Activated CD4-positive, alpha-beta T cell treated with anti-CD3 and anti-CD28 coated beads for 24 hours (primary cell): Measurements from ENCODE around the gene ZNF516.

ENCODE experiments used
- DNase-seq, 2 donors: peaks; one replicate each; pipeline ENCODE4 v3.0.0-alpha.2; 2020; ENCODE audit warnings: low read depth in 2 of 2

Gene ZNF516

GRCh38 chr18:76455003-76455676, 39.9 kb downstream of the ZNF516 start:
- no peak for DNase-seq

GRCh38 chr18:76454418-76454817, 40.6 kb downstream of the ZNF516 start:
- no peak for DNase-seq

- DNase-seq, result no peak
These were observed 41.1 kb downstream of the ZNF516 start for GRCh38 chr18:76453932-76454331.

- no peak for DNase-seq
These were observed 41.9 kb downstream of the ZNF516 start for GRCh38 chr18:76453057-76453561.

GRCh38 chr18:76452357-76452756, 42.7 kb downstream of the ZNF516 start:
- no peak for DNase-seq

- DNase-seq, result no peak
These were observed 43.4 kb downstream of the ZNF516 start for GRCh38 chr18:76451396-76452331.

- no peak for DNase-seq
These were observed 44.3 kb downstream of the ZNF516 start for GRCh38 chr18:76450452-76451395.

- DNase-seq, result no peak
These were observed 46.0 kb downstream of the ZNF516 start for GRCh38 chr18:76449111-76449453.

GRCh38 chr18:76448256-76449110, 46.6 kb downstream of the ZNF516 start:
- DNase-seq, result no peak

- no peak for DNase-seq
These were observed 47.7 kb downstream of the ZNF516 start for GRCh38 chr18:76447258-76447890.

GRCh38 chr18:76446321-76447257, 48.5 kb downstream of the ZNF516 start:
- DNase-seq, result no peak

- DNase-seq, result no peak
These were observed 49.3 kb downstream of the ZNF516 start for GRCh38 chr18:76445741-76446232.

GRCh38 chr18:76445275-76445674, 49.8 kb downstream of the ZNF516 start:
- no peak for DNase-seq

- no peak for DNase-seq
These were observed 50.5 kb downstream of the ZNF516 start for GRCh38 chr18:76444446-76445105.

GRCh38 chr18:76443519-76444445, 51.3 kb downstream of the ZNF516 start:
- no peak for DNase-seq

GRCh38 chr18:76442413-76443171, 52.5 kb downstream of the ZNF516 start:
- no peak for DNase-seq
